ENCODE data around the gene GRAMD1B.

DNA sequence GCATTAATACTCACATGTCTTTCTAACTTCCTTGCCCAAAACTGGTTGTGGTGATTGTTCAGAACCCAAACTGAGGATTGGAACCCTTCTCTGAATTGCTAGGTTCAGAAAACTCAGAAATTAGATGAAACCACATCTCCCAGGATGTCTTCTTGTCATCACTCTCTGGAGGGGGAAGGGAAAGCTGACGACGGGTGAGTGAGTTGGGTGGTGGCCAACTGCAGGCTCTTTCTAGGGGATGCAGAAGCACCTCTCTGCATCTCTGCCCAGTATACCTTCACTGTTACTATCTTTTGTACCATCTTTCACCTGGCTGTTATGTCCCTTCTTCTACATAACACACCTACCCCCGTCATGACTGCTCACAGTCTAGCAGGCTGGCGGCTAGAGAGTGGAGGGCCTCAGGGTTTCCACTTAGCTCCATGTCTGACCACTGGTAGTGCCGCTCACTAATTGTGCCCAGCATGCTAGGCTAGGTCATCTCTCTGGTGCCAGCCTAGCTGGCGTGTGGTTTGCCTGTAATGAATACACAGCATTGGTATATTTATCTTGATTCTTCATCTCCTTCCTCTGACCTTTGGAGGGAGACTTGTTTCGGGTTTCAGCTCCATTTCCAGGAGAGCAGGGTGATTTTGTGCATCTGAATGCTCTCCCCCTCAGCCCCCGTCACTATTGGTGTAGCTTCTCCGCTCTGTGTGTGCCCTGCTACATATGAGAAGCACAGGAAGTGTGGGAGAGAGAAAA lies 7.3 kb downstream of the GRAMD1B start:
- TF ChIP-seq, protein P1, sequence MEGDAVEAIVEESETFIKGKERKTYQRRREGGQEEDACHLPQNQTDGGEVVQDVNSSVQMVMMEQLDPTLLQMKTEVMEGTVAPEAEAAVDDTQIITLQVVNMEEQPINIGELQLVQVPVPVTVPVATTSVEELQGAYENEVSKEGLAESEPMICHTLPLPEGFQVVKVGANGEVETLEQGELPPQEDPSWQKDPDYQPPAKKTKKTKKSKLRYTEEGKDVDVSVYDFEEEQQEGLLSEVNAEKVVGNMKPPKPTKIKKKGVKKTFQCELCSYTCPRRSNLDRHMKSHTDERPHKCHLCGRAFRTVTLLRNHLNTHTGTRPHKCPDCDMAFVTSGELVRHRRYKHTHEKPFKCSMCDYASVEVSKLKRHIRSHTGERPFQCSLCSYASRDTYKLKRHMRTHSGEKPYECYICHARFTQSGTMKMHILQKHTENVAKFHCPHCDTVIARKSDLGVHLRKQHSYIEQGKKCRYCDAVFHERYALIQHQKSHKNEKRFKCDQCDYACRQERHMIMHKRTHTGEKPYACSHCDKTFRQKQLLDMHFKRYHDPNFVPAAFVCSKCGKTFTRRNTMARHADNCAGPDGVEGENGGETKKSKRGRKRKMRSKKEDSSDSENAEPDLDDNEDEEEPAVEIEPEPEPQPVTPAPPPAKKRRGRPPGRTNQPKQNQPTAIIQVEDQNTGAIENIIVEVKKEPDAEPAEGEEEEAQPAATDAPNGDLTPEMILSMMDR (conservative IDR thresholded peaks at IDR 0.05; ENCODE audit: low read length): no peak
- no peak for TF ChIP-seq EZH2phosphoT487 (IDR thresholded peaks at IDR 0.05; ENCODE audit: borderline replicate concordance)

All from Loucy (cell line).